Hypothalamus (tissue), 51 donors: ENCODE data around the gene PPP3CA.

Source experiments
- DNase-seq, 51 donors: peaks; one replicate each; lab custom pipeline; 2025; lab: John Stamatoyannopoulos, UW

PPP3CA gene

DNA sequence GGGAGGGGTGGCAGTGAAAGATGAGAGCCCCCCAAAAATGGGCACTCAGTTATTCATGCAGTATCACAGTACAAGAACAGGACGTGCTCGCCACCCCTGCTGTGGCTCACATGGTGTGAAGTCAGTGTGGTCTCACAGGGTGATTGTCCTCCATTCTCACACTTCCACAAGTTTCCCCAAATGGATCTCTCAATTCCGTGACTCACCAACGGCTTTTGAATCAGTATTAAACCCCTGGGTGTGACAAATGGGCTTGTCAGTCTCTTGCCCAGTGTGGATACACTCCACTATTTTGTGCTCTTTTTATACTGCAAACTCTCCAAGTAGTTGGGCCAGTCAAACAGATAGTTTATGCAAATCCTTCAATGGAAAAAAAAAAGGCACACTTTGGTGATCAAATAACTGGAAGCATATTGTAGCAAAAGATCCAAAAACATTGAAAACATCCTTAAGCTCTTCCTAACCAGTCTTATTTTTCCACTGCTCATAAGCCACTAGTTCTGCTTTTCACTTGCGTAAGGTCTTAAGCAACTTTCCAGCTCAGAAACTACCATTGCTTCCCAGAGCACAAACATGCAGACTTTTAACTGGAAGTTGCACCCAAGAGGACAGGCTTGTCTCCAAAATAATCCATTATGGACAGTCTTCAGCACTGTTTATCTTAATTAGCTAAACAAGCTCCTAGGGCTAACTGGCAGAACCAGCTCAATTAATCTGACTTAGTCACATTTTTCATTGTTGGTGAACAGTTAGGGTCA, 365.7 kb downstream of the PPP3CA start:
- no peak for DNase-seq

DNA sequence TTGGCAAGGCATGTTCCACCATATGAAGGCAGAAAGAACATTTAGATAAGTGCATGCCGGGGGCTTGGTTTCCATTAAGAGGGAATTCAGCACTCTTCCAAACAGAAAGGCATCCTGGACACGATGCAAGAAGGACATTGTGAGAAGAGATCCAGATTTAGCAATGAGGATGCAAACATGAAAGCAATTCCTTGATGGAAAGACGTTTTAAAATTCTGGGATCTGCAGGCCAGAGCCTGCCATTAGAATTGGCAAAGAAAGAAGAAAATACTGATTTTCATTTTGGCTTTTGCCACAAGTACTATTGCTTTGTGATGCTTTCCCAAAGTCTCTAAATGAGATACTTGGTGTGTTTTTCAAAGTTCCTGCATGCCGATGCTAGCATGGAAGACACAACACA, 367.6 kb downstream of the PPP3CA start:
- no peak for DNase-seq

DNA sequence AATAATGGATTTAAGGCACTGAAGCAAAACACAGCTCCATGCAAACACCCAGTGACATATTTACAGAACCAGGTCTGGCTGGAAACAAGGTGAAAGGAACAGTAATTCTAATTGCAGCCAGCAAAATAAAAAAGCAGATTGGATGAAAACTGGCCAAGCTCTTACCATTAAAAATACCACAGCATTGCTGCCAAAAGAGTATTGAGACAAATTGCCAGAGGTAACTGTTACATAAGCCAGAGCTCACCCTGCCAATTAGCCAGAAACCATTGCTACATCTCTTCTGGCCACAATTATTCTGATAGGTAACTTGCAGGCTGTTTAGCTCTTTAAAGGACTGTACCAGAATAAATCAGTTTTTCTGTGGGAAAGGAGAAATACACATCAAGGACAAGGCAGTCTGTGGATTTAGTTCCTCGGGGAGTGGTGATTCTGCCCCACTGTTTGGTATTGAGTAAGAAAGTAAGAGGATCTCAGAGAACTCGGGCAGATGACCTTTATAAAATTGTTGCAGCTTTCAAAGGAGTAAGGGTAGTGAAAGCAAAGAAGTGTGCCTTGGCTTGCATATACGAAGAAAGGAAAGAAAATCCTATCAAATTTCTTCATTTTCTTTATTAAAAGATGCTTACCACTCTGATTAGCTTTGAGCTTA, 369.5 kb downstream of the PPP3CA start:
- peak in 1 of 51 donors; percentile 44 for DNase-seq

DNA sequence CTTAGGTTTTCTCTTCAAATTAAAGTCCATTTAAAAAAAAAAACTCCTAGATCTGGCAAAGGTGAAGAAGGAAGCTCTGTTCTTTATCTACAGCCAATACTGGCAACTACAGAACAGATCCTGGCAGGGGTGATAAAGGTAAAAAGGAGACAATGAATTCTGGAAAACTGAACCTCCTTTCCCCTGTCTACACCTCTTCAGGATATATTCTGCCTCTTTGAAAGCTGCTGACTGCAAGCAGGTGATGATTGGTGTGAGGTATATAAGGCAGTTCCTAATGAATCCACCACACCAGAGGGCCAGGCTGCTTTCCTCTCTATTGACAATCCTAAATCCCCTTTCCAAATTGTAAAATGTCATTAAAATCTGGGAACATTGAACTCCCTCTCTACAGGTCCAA, 370.1 kb downstream of the PPP3CA start:
- no peak for DNase-seq
